Posterior vena cava (tissue), 2 donors: ENCODE data around the gene CETP. TPM values are rescaled to one million over a fixed set of nuclear protein-coding genes. Genes with fewer than 3 reads are reported as not detected.

ENCODE experiments used
- DNase-seq: peaks from one replicate; pipeline ENCODE4 v3.0.0-alpha.2; 2020; ENCODE audit warnings: low spot score
- intact Hi-C, 2 donors: fragments of 100-400 bp; cut with DNase I; formaldehyde crosslinking; loops; one replicate each; pipeline versions ENCODE4 v1.14.1 to v1.14.2; 2022 to 2023
- long read RNA-seq, 2 donors: library from polyadenylated mRNA; unstranded; transcript quantifications; one replicate each; pipeline ENCODE4 v2.0.0, GENCODE V29; 2020 to 2021
- total RNA-seq, 2 donors: library from RNA; stranded (reverse); fragmentation: NEBNext Ultra II Directional; extraction: Animal tissue kit (Norgen Biotek cat#: 25700); gene quantifications; one replicate each; pipeline ENCODE4 v1.2.1, GENCODE V29; 2021
- donor health status: DM: yes; HTN: yes; CAD: no.
- donor health status: DM: yes; HTN: yes; CAD: no.

Gene CETP
- total RNA-seq = under 1 TPM in 1 of 2 donors, not detected in 1; 0.60 TPM
- long read RNA-seq, donor 1, partial matches to known transcripts = 1 of 1 reads
- long read RNA-seq, donor 1, other reads (novel, unspliced or antisense) = 0 of 1 reads
- long read RNA-seq, donor 2, partial matches to known transcripts = 0 of 2 reads
- long read RNA-seq, donor 2, other reads (novel, unspliced or antisense) = 2 of 2 reads

GRCh38 chr16:56961851-56962281 is at the start of gene CETP:
Gene CETP (plus strand): TSS chr16:56961950. CDS start chr16:56961980, 30 bp downstream.
- intact Hi-C loops = loop anchor here in 1 of 2 donors (5.0 kb wide), 1 partner anchor 85 kb away; no protein-coding TSS in a partner anchor
- DNase-seq = peak; percentile 71

GRCh38 chr16:56912746-56913708 is 48.7 kb upstream of the CETP start:
- DNase-seq = no peak
- intact Hi-C loops = no loop called here

GRCh38 chr16:56914896-56915295 is 46.9 kb upstream of the CETP start:
- DNase-seq = peak; percentile 17
- intact Hi-C loops = no loop called here

- peak; percentile 80 for DNase-seq
- intact Hi-C loops = no loop called here
Measured at GRCh38 chr16:56915336-56916119, 46.2 kb upstream of the CETP start.

GRCh38 chr16:56916571-56917403 is 45.0 kb upstream of the CETP start:
- intact Hi-C loops = no loop called here
- peak; percentile 64 for DNase-seq

GRCh38 chr16:56918467-56919012 is 43.2 kb upstream of the CETP start:
- intact Hi-C loops = no loop called here
- peak; percentile 16 for DNase-seq

GRCh38 chr16:56919099-56919800 is 42.5 kb upstream of the CETP start:
- intact Hi-C loops = no loop called here
- peak; percentile 25 for DNase-seq

GRCh38 chr16:56921571-56921970 is 40.2 kb upstream of the CETP start:
- peak; percentile 14 for DNase-seq
- intact Hi-C loops = no loop called here

- intact Hi-C loops = no loop called here
- peak; percentile 11 for DNase-seq
Measured at GRCh38 chr16:56923481-56924091, 38.2 kb upstream of the CETP start.

GRCh38 chr16:56927471-56927870 is 34.3 kb upstream of the CETP start:
- DNase-seq = no peak
- intact Hi-C loops = no loop called here

- intact Hi-C loops = no loop called here
- DNase-seq = no peak
Measured at GRCh38 chr16:56929639-56930038, 32.1 kb upstream of the CETP start.

GRCh38 chr16:56930486-56931270 is 31.1 kb upstream of the CETP start:
- DNase-seq = peak; percentile 51
- intact Hi-C loops = no loop called here

GRCh38 chr16:56931271-56931891 is 30.4 kb upstream of the CETP start:
- DNase-seq = peak; percentile 78
- intact Hi-C loops = no loop called here

GRCh38 chr16:56931892-56932720 is 29.6 kb upstream of the CETP start, which contains the start of gene HERPUD1:
Gene HERPUD1 (plus strand): TSS chr16:56932142. CDS start chr16:56932245, 103 bp downstream.
- peak; percentile 100 for DNase-seq
- intact Hi-C loops = no loop called here
